ENCODE results near the gene GNL1. TPM values are rescaled to one million over a fixed set of nuclear protein-coding genes. Genes with fewer than 3 reads are reported as not detected.

Gene GNL1
- total and polyA plus RNA-seq, 9 of the 15 experiments (the other 6 are each of a cell fraction or from before 2014, with no cell fraction given) = 0.73 to 112 (median 58.0) TPM

DNA sequence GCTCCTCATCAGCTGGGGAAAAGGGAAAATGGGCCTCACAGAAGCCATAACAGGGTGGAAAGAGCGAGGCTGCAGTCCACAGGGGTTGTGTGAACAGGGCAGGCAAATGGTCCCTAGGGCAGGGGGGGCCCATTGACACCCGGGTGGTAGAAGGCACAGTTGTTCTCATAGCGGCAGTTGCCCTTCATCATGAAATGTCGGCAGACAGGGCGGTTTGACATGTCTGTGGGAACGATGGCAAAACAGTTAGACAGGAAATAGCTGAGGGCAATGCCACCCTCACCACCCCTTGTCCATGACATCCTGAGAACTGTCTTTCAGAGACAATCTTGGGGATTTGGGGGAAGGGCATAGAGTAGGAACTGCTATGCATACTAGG, 45.1 kb upstream of the GNL1 start:
- FAIRE-seq = no peak
- CTCF ChIA-PET (ENCODE audit: low intra/inter-chr PET ratio) = no interaction called here
- H3K27me3 ChIP-seq (ENCODE audit: control insufficient read depth in 2 of 2, insufficient read depth in 2 of 2, low read length in 2 of 2) = no peaks in the 10 kb centered on the region
- H4K20me1 ChIP-seq (replicated peaks; ENCODE audit: control insufficient read depth, insufficient read depth, low read length) = peaks cover 7% of the 10 kb centered on the region; the same call in 1 of the 2 replicates
- H3K79me2 ChIP-seq (ENCODE audit: control insufficient read depth, insufficient read depth, low read length) = peaks cover 3% of the 10 kb centered on the region; the same call in 1 of the 3 replicates
- peaks cover 4 to 11% of the 10 kb centered on the region in 2 experiments; a peak in 4 of 5 replicates for H3K4me1 ChIP-seq (replicated peaks in 1 of 2; ENCODE audit: control insufficient read depth in 2 of 2, insufficient read depth in 2 of 2, low read length in 2 of 2)
- WGBS (ENCODE audit: insufficient coverage, low coverage, missing lambda C conversion rate) = 90% methylated on average over 6 of the region's 6 CpGs
- TF ChIP-seq ZNF217 (CRISPR knock-in tag; IDR thresholded peaks at IDR 0.05) = no peak
- TF ChIP-seq, protein P1, sequence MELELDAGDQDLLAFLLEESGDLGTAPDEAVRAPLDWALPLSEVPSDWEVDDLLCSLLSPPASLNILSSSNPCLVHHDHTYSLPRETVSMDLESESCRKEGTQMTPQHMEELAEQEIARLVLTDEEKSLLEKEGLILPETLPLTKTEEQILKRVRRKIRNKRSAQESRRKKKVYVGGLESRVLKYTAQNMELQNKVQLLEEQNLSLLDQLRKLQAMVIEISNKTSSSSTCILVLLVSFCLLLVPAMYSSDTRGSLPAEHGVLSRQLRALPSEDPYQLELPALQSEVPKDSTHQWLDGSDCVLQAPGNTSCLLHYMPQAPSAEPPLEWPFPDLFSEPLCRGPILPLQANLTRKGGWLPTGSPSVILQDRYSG (tag; conservative IDR thresholded peaks at IDR 0.05; ENCODE audit: low read depth) = no peak
- TF ChIP-seq HSF4 (CRISPR knock-in tag; IDR thresholded peaks at IDR 0.05; ENCODE audit: borderline replicate concordance) = no peak
- no peak for TF ChIP-seq ZNF212 (CRISPR knock-in tag; IDR thresholded peaks at IDR 0.05)
- TF ChIP-seq PHF21A (IDR thresholded peaks at IDR 0.05; ENCODE audit: borderline replicate concordance, low read depth) = no peak
- no peak for TF ChIP-seq POLR2G (IDR thresholded peaks at IDR 0.05; ENCODE audit: low read depth, low read length)
- BruUV-seq (replicated peaks) = no TSS peak
- H3K36me3 ChIP-seq (ENCODE audit: control insufficient read depth, insufficient read depth, low read length) = peaks cover 76% of the 10 kb centered on the region
- POLR2A ChIA-PET = interaction anchor here (0.9 to 13.5 kb wide), 5 partner anchors 9 to 32 kb away, joined by 3 to 310 read pairs (median 36); no protein-coding TSS in a partner anchor
- no peak overlapping the region for H3K4me3 ChIP-seq
- no peak overlapping the region for H2AFZ ChIP-seq (ENCODE audit: low read depth, low read length)
- no peaks in the 10 kb centered on the region for H3K9me1 ChIP-seq (ENCODE audit: control insufficient read depth, insufficient read depth, low read length)
- no peak for DNase-seq (ENCODE audit: extremely low read depth in 1 of 4, low spot score in 3 of 4)
- H3K27ac ChIP-seq (ENCODE audit: extremely low read depth, low read depth, low read length) = no peak overlapping the region
- no peaks in the 10 kb centered on the region for H3K9me3 ChIP-seq (replicated peaks; ENCODE audit: control insufficient read depth, insufficient read depth, low read depth, low read length)
- ATAC-seq = no peak
- intact Hi-C loops (cut with micrococcal nuclease) (no loop called here), in situ Hi-C loops (cut with MboI) (no loop called here)
- no peak overlapping the region; a peak in 1 of 4 replicates for H3K9ac ChIP-seq (ENCODE audit: insufficient read depth in 1 of 2, low read depth in 2 of 2, low read length in 2 of 2)
- no peak overlapping the region for H3K4me2 ChIP-seq (ENCODE audit: insufficient read depth, low read length)

All from K562 (cell line).